Astrocyte (in vitro differentiated cells and primary cell): ENCODE data around the gene USH1C. TPM values are rescaled to one million over a fixed set of nuclear protein-coding genes. Genes with fewer than 3 reads are reported as not detected.

Experiments used
- DNase-seq: peaks from one replicate; pipeline ENCODE4 v3.0.0-alpha.2; 2010; ENCODE audit warnings: low read depth
- FAIRE-seq: peaks from 2 replicates; lab custom pipeline; 2011; peaks lifted over from hg19 to GRCh38; lab: Jason Lieb, UNC
- H2AFZ ChIP-seq: 2 replicates; pipeline ENCODE4 v1.6.0; 2012; ENCODE audit warnings: low read depth, low read length, inconsistent platforms
- H3K27ac ChIP-seq: 2 replicates; pipeline ENCODE4 v1.5.1; 2011; ENCODE audit warnings: low read depth, low read length, inconsistent platforms
- H3K27me3 ChIP-seq: 2 replicates; pipeline ENCODE4 v1.6.0; 2011; ENCODE audit warnings: low read length, inconsistent platforms; ENCODE audit not compliant: insufficient read depth
- H3K36me3 ChIP-seq: 2 replicates; pipeline ENCODE4 v1.5.1; 2011; ENCODE audit warnings: low read length, inconsistent platforms; ENCODE audit not compliant: insufficient read depth
- H3K4me1 ChIP-seq: 2 replicates; pipeline ENCODE4 v1.5.1; 2011; ENCODE audit warnings: low read length, inconsistent platforms; ENCODE audit not compliant: insufficient read depth
- H3K4me2 ChIP-seq: 2 replicates; pipeline ENCODE4 v1.6.0; 2012; ENCODE audit warnings: low read length, inconsistent platforms
- H3K4me3 ChIP-seq: 2 replicates; pipeline ENCODE4 v1.5.1; 2011; ENCODE audit warnings: low read depth, mild to moderate bottlenecking, low read length, inconsistent platforms; ENCODE audit not compliant: insufficient read depth
- H3K79me2 ChIP-seq: 2 replicates; pipeline ENCODE4 v1.6.0; 2012; ENCODE audit warnings: mild to moderate bottlenecking, low read length, inconsistent platforms; ENCODE audit not compliant: insufficient read depth
- H3K9ac ChIP-seq: 2 replicates; pipeline ENCODE4 v1.6.0; 2012; ENCODE audit warnings: mild to moderate bottlenecking, low read length, inconsistent platforms
- H3K9me3 ChIP-seq: 2 replicates; pipeline ENCODE4 v1.5.1; 2012; ENCODE audit warnings: low read depth, mild to moderate bottlenecking, low read length, inconsistent platforms; ENCODE audit not compliant: insufficient read depth
- H4K20me1 ChIP-seq: 2 replicates; pipeline ENCODE4 v1.6.0; 2012; ENCODE audit warnings: low read length, inconsistent platforms; ENCODE audit not compliant: insufficient read depth
- H3K27ac Mint-ChIP-seq: one replicate; pipeline ENCODE4 v1.8.0; 2021; ENCODE audit warnings: mild to moderate bottlenecking, mixed read lengths; ENCODE audit not compliant: unreplicated experiment
- H3K27me3 Mint-ChIP-seq: one replicate; pipeline ENCODE4 v1.8.0; 2021; ENCODE audit warnings: low read depth, mixed read lengths; ENCODE audit not compliant: unreplicated experiment
- H3K36me3 Mint-ChIP-seq: one replicate; pipeline ENCODE4 v1.8.0; 2021; ENCODE audit warnings: low read depth, mixed read lengths; ENCODE audit not compliant: unreplicated experiment
- H3K4me1 Mint-ChIP-seq: one replicate; pipeline ENCODE4 v1.8.0; 2021; ENCODE audit warnings: low read depth, mixed read lengths; ENCODE audit not compliant: unreplicated experiment
- H3K4me3 Mint-ChIP-seq: one replicate; pipeline ENCODE4 v1.8.0; 2021; ENCODE audit warnings: mild to moderate bottlenecking, moderate library complexity, mixed read lengths; ENCODE audit not compliant: unreplicated experiment
- H3K9me3 Mint-ChIP-seq: one replicate; pipeline ENCODE4 v1.8.0; 2021; ENCODE audit warnings: mild to moderate bottlenecking, mixed read lengths; ENCODE audit not compliant: unreplicated experiment
- EZH2 ChIP-seq: IDR thresholded peaks from 2 replicates; pipeline ENCODE4 v1.6.1; 2012; ENCODE audit warnings: mild to moderate bottlenecking, low read length, inconsistent platforms; ENCODE audit not compliant: insufficient read depth
- total RNA-seq: library from RNA; stranded (reverse); gene quantifications from 2 replicates; pipeline ENCODE4 v1.2.1, GENCODE V29; 2021
- TF ChIP-seq, protein P1 (sequence below): IDR thresholded peaks from 2 replicates; pipeline ENCODE4 v1.5.1; 2011; ENCODE audit warnings: low read depth, mild to moderate bottlenecking, inconsistent platforms, low read length, moderate library complexity; ENCODE audit not compliant: insufficient read depth

USH1C gene
- total RNA-seq, 1 donor from 2014 or later, result not detected

DNA sequence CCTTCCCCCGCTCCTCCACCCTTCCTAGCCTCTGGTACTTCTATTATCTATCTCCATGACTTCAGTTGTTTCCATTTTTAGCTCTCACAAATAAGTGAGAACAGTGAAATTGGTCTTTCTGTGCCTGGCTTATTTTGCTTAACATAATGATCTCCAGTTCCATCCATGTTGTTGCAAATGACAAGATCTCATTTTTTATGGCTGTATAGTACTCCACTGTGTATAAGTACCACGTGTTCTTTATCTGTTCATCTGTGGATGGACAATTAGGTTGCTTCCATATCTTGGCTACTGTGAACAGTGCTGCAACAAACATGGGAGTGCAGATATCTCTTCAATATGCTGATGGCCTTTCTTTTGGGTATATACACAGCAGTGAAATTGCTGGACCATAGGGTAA is 60.7 kb downstream of the USH1C start:
- Histone ChIP-seq H3K36me3 (no peaks in the 10 kb centered on the region), H3K4me1 (no peaks in the 10 kb centered on the region), H4K20me1 (no peaks in the 10 kb centered on the region), H3K27ac (no peak overlapping the region), H3K4me3 (no peak overlapping the region), H3K9ac (no peak overlapping the region), H3K27me3 (peaks cover 9% of the 10 kb centered on the region), H3K4me2 (no peak overlapping the region), H3K79me2 (no peaks in the 10 kb centered on the region), H2AFZ (no peak overlapping the region), H3K9me3 (no peaks in the 10 kb centered on the region)
- TF ChIP-seq, protein P1, sequence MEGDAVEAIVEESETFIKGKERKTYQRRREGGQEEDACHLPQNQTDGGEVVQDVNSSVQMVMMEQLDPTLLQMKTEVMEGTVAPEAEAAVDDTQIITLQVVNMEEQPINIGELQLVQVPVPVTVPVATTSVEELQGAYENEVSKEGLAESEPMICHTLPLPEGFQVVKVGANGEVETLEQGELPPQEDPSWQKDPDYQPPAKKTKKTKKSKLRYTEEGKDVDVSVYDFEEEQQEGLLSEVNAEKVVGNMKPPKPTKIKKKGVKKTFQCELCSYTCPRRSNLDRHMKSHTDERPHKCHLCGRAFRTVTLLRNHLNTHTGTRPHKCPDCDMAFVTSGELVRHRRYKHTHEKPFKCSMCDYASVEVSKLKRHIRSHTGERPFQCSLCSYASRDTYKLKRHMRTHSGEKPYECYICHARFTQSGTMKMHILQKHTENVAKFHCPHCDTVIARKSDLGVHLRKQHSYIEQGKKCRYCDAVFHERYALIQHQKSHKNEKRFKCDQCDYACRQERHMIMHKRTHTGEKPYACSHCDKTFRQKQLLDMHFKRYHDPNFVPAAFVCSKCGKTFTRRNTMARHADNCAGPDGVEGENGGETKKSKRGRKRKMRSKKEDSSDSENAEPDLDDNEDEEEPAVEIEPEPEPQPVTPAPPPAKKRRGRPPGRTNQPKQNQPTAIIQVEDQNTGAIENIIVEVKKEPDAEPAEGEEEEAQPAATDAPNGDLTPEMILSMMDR, result no peak
- no peak for TF ChIP-seq EZH2
- Mint-ChIP-seq H3K4me3 (no peak overlapping the region), H3K27ac (no peak overlapping the region), H3K9me3 (no peaks in the 10 kb centered on the region), H3K27me3 (peaks cover 46% of the 10 kb centered on the region), H3K36me3 (no peaks in the 10 kb centered on the region), H3K4me1 (no peaks in the 10 kb centered on the region)
- no peak for FAIRE-seq
- no peak for DNase-seq

DNA sequence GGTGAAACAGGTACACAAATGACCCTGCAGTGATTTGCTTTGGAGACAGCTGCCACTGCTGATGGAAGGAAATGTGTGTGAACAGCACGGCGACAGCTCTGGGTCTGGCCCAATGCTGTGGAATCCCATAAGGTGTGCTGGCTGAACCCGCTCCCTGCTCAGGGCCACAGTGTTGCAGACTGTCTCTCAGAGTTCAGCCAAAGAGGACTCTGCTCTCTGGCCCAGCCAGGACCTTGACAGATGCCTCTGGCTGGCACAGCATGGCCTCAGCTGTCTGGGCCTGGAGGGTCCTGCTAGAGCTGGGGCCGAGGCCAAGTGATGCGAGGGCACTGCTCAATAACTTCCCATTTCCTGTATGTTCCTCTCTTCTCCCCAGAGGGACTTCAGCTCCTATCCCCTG is 62.3 kb downstream of the USH1C start:
- peaks cover 58% of the 10 kb centered on the region for H3K27me3 Mint-ChIP-seq

More for the DNA sequence above, 62.3 kb downstream of the USH1C start:
- DNase-seq (no peak), FAIRE-seq (no peak)
- H3K9ac ChIP-seq, result no peak overlapping the region
- H3K4me2 ChIP-seq, result no peak overlapping the region
- H3K79me2 ChIP-seq, result no peaks in the 10 kb centered on the region
- TF ChIP-seq, protein P1, result no peak
- TF ChIP-seq EZH2, result no peak
- Mint-ChIP-seq H3K4me3 (no peak overlapping the region), H3K9me3 (no peaks in the 10 kb centered on the region), H3K27ac (no peak overlapping the region), H3K36me3 (peaks cover 2% of the 10 kb centered on the region), H3K4me1 (no peaks in the 10 kb centered on the region)
- no peak overlapping the region for H2AFZ ChIP-seq
- no peaks in the 10 kb centered on the region for H3K36me3 ChIP-seq
- no peaks in the 10 kb centered on the region for H3K9me3 ChIP-seq
- no peaks in the 10 kb centered on the region for H4K20me1 ChIP-seq
- no peaks in the 10 kb centered on the region for H3K4me1 ChIP-seq
- H3K4me3 ChIP-seq, result no peak overlapping the region
- H3K27me3 ChIP-seq, result peaks cover 22% of the 10 kb centered on the region
- H3K27ac ChIP-seq, result no peak overlapping the region
